GM12878 (cell line): ENCODE results near the gene WWC2. TPM values are rescaled to one million over a fixed set of nuclear protein-coding genes. Genes with fewer than 3 reads are reported as not detected.
A peak's percentile ranks its signal among the peaks of the same experiment; 100 is the strongest.

ENCODE experiments used
- ATAC-seq: fragments of 200-7000 bp; cut with Tn5 transposase; 3 replicates; pipeline ENCODE4 v1.9.1; 2020; ENCODE audit warnings: mild to moderate bottlenecking, moderate library complexity
- BruUV-seq: library from RNA; stranded (reverse); fragments of 400-500 nt; replicated peaks from 2 replicates; lab custom pipeline; 2021; lab: Mats Ljungman, UMichigan
- CTCF ChIA-PET: fragments of 300-600 bp; sonication (Branson Sonifier 250); formaldehyde crosslinking; extraction: SDS; loops from one replicate; lab custom pipeline; 2021; ENCODE audit warnings: inconsistent platforms; lab: Yijun Ruan, JAX
- POLR2A ChIA-PET: fragments of 350-600 bp; formaldehyde crosslinking; extraction: SDS; loops from one replicate; lab custom pipeline; 2021; ENCODE audit warnings: inconsistent platforms; lab: Charles Lee
- RAD21 ChIA-PET: fragments of 300-600 bp; sonication (Branson Sonifier 250); formaldehyde crosslinking; loops from one replicate; lab custom pipeline; 2023; ENCODE audit warnings: antibody characterized with exemption; ENCODE audit not compliant: unreplicated experiment; lab: Charles Lee
- SMC1A ChIA-PET: fragments of 300-600 bp; sonication (Branson Sonifier 250); formaldehyde crosslinking; loops from one replicate; lab custom pipeline; 2023; ENCODE audit not compliant: unreplicated experiment, uncharacterized antibody; lab: Charles Lee
- DNase-seq: peaks from one replicate; pipeline ENCODE4 v3.0.0-alpha.2; 2011; ENCODE audit warnings: low read depth, low spot score
- FAIRE-seq: peaks from 3 replicates; lab custom pipeline; 2011; peaks lifted over from hg19 to GRCh38; lab: Jason Lieb, UNC
- H2AFZ ChIP-seq: 2 replicates; pipeline ENCODE4 v1.6.0; 2011; ENCODE audit warnings: low read depth, low read length, control low read depth; ENCODE audit not compliant: control insufficient read depth
- H3K27ac ChIP-seq: 2 replicates; pipeline ENCODE4 v1.5.1; 2011; ENCODE audit warnings: control low read depth; ENCODE audit not compliant: control insufficient read depth, insufficient read depth
- H3K27me3 ChIP-seq, 2 experiments: replicated peaks in 1 of 2; 2 replicates each; pipeline versions ENCODE4 v1.6.0 to v1.6.1; 2011; ENCODE audit warnings: low read length in 1 of 2; ENCODE audit not compliant: control insufficient read depth in 2 of 2, insufficient read depth in 2 of 2
- H3K36me3 ChIP-seq, 2 experiments: 2 replicates each; pipeline ENCODE4 v1.5.1; 2011; ENCODE audit warnings: low read length in 1 of 2; ENCODE audit not compliant: control insufficient read depth in 2 of 2, insufficient read depth in 2 of 2
- H3K4me1 ChIP-seq: 2 replicates; pipeline ENCODE4 v1.6.1; 2011; ENCODE audit warnings: mild to moderate bottlenecking, low read length, moderate library complexity, mixed read lengths; ENCODE audit not compliant: control insufficient read depth, insufficient read depth
- H3K4me2 ChIP-seq: 2 replicates; pipeline ENCODE4 v1.6.0; 2011; ENCODE audit warnings: control low read depth; ENCODE audit not compliant: control insufficient read depth, insufficient read depth
- H3K4me3 ChIP-seq: fragments of 200-600 bp; sonication (generic); 2 replicates; pipeline ENCODE4 v1.5.1; 2016
- H3K79me2 ChIP-seq: 2 replicates; pipeline ENCODE4 v1.6.0; 2011; ENCODE audit warnings: low read length; ENCODE audit not compliant: control insufficient read depth, insufficient read depth
- H3K9ac ChIP-seq: 2 replicates; pipeline ENCODE4 v1.8.0; 2011; ENCODE audit warnings: low read length, control low read depth, mixed read lengths; ENCODE audit not compliant: control insufficient read depth, insufficient read depth
- H3K9me3 ChIP-seq: replicated peaks from 3 replicates; pipeline ENCODE4 v1.5.1; 2011; ENCODE audit warnings: mild to moderate bottlenecking, low read length; ENCODE audit not compliant: control insufficient read depth, insufficient read depth
- H4K20me1 ChIP-seq: 2 replicates; pipeline ENCODE4 v1.6.0; 2011; ENCODE audit not compliant: control insufficient read depth, insufficient read depth
- BHLHE40 ChIP-seq, 2 experiments: fragments of 450-650 bp in 1 of 2; IDR thresholded peaks; 2 replicates each; pipeline ENCODE4 v1.6.1; 2011 to 2017; ENCODE audit warnings: low read depth in 2 of 2, borderline replicate concordance in 1 of 2, improper control_type of control experiment in 1 of 2, low read length in 1 of 2, mild to moderate bottlenecking in 1 of 2
- CUX1 ChIP-seq: IDR thresholded peaks from 2 replicates; pipeline ENCODE4 v1.6.1; 2012; ENCODE audit warnings: improper control_type of control experiment, low read depth, low read length; ENCODE audit not compliant: insufficient replicate concordance
- NFYB ChIP-seq: IDR thresholded peaks from 2 replicates; pipeline ENCODE4 v1.6.1; 2011; ENCODE audit warnings: low read depth, mild to moderate bottlenecking, low read length, improper control_type of control experiment, moderate library complexity; ENCODE audit not compliant: insufficient read depth
- NR2F1 ChIP-seq: fragments of 450-650 bp; conservative IDR thresholded peaks from 2 replicates; pipeline ENCODE4 v1.6.1; 2017; ENCODE audit warnings: mild to moderate bottlenecking
- RELA ChIP-seq: fragments of 450-650 bp; IDR thresholded peaks from 2 replicates; pipeline ENCODE4 v1.8.0; 2014; ENCODE audit warnings: borderline replicate concordance; ENCODE audit not compliant: partially characterized antibody
- SRF ChIP-seq, 2 experiments: IDR thresholded peaks; 2 replicates each; pipeline ENCODE4 v1.6.1; 2011; ENCODE audit warnings: low read depth in 2 of 2, low read length in 2 of 2, mild to moderate bottlenecking in 1 of 2, moderate library complexity in 1 of 2
- TBL1XR1 ChIP-seq: IDR thresholded peaks from 2 replicates; pipeline ENCODE4 v1.6.1; 2012; ENCODE audit warnings: low read depth, low read length, improper control_type of control experiment
- ZZZ3 ChIP-seq: IDR thresholded peaks from 2 replicates; pipeline ENCODE4 v1.6.1; 2011; ENCODE audit warnings: low read depth; ENCODE audit not compliant: control insufficient read depth, insufficient read length
- WGBS: methylation state at CpG from one replicate; pipeline ENCODE4 v1.1.6; 2016; ENCODE audit warnings: low lambda C conversion rate; ENCODE audit not compliant: insufficient replicate concordance, insufficient coverage; ENCODE audit errors: missing lambda C conversion rate; 5-methylcytosine and 5-hydroxymethylcytosine counted together
- in situ Hi-C: fragments of 300-500 bp; cut with MboI; formaldehyde crosslinking; loops from 9 replicates; pipeline ENCODE4 v1.14.3; 2018; ENCODE audit warnings: mixed read lengths
- intact Hi-C: fragments of 100-400 bp; cut with micrococcal nuclease; formaldehyde crosslinking; loops from one replicate; pipeline ENCODE4 v1.14.2; 2022; ENCODE audit not compliant: unreplicated experiment
- polyA plus RNA-seq, 11 experiments: library from polyadenylated mRNA; depleted of rRNA in 4 of 11; unstranded in 6 of 11; stranded (reverse) in 5 of 11; fragments of >200 nt; fragmentation: Nextera tagmentation in 4 of 11; fragmentation: Illumina TruSeq in 1 of 11; extraction: Ambion mirVana in 4 of 11; extraction: Trizol in 1 of 11; gene quantifications; 1 replicate in 1 of 11; 2 replicates in 10 of 11; pipeline versions ENCODE4 v1.2.1 to v1.2.3, GENCODE V29; 2011 to 2016; ENCODE audit warnings: inconsistent platforms in 2 of 11, missing spikeins in 2 of 11, low read depth in 1 of 11
- total RNA-seq, 4 experiments: library from RNA; depleted of rRNA in 3 of 4; stranded (reverse); fragments of >200 nt in 3 of 4; fragmentation: Illumina TruSeq in 1 of 4; extraction: Trizol in 1 of 4; gene quantifications; 2 replicates each; pipeline versions ENCODE4 v1.2.1 to v1.2.3, GENCODE V29; 2013 to 2021
- TF ChIP-seq, protein P1 (sequence below): IDR thresholded peaks from 2 replicates; pipeline ENCODE4 v1.6.1; 2011; ENCODE audit warnings: low read depth, mild to moderate bottlenecking, low read length, moderate library complexity, borderline replicate concordance; ENCODE audit errors: extremely low read depth

Gene WWC2
- total and polyA plus RNA-seq, 10 of the 15 experiments (the other 5 are each of a cell fraction or from before 2014, with no cell fraction given), result 0.02 to 0.72 (median 0.06) TPM; not detected in 3

DNA sequence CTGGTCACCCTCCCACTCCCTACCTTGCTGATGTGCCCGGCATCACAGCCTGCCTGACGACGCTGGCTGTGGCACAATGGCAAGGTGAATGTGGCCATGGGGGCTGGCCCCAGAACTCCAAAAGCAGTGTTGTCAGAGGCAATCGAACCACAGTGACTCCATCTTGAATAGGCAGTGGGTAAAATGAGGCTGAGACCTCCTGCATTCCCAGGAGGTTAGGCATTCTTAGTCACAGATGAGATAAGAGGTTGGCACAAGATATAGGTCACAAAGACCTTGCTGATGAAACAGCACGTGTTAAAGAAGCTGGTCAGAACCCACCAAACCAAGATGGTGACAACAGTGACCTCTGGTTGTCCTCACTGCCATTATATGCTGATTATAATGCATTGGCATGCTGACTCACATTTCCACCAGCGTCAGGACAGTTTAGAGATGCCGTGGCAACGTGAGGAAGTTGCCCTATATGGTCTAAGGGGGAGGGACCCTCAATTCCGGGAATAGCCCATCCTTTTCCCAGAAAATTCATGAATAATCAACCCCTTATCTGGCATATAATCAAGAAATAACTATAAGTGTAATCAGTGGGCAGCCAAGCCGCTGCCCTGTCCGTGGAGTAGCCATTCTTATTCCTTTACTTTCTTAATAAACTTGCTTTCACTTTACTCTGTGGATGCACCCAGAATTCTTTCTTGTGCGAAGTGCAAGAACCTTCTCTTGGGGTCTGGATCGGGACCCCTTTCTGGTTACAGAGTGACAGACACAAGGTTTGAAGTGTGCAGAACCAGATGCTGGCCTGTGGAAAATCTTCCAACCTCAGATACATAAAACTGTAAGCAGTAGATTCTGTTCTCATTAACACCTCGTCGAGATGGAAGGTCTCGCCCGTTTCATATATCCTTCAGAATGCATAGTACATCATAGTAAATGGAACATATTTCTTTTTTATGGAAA, 249.9 kb downstream of the WWC2 start:
- no peak for DNase-seq
- CTCF ChIA-PET, result no interaction called here
- Histone ChIP-seq H3K27me3 (no peaks in the 10 kb centered on the region; a peak in 1 of 4 replicates), H3K79me2 (no peaks in the 10 kb centered on the region)
- TF ChIP-seq NR2F1 (no peak), SRF (IDR thresholded peaks at IDR 0.05; ENCODE audit: low read depth in 2 of 2, low read length in 2 of 2) (peak in 1 of 2 experiments; percentile 56; a peak in 1 of 4 replicates), BHLHE40 (IDR thresholded peaks at IDR 0.05; ENCODE audit: borderline replicate concordance in 1 of 2, low read depth in 2 of 2, low read length in 1 of 2) (0 out of 4 replicates have a peak, but pooled peaks of 1 of the 2 experiments have one; percentile 25)
- TF ChIP-seq, all 136 proteins: peak for 2
- ChIA-PET SMC1A (no interaction called here), RAD21 (no interaction called here), POLR2A (no interaction called here)
- no peak for FAIRE-seq
- Histone ChIP-seq H3K4me2 (no peak overlapping the region), H3K4me1 (no peaks in the 10 kb centered on the region), H2AFZ (no peak overlapping the region), H3K36me3 (no peaks in the 10 kb centered on the region), H3K4me3 (no peak overlapping the region), H3K9ac (no peak overlapping the region), H3K27ac (no peak overlapping the region), H4K20me1 (no peaks in the 10 kb centered on the region), H3K9me3 (no peaks in the 10 kb centered on the region)
- BruUV-seq, result no TSS peak
- WGBS, result 42% methylated on average over 17 of the region's 17 CpGs
- intact Hi-C loops (no loop called here), in situ Hi-C loops (no loop called here)
- peak; percentile 49; the same call in 2 of the 3 replicates for ATAC-seq

- H3K4me1 ChIP-seq, result no peaks in the 10 kb centered on the region
- RAD21 ChIA-PET, result no interaction called here
- SMC1A ChIA-PET, result no interaction called here
- H2AFZ ChIP-seq, result no peak overlapping the region
- H3K9ac ChIP-seq, result no peak overlapping the region
- no peaks in the 10 kb centered on the region for H3K9me3 ChIP-seq
- H3K27ac ChIP-seq, result no peak overlapping the region
- FAIRE-seq (no peak), DNase-seq (no peak), ATAC-seq (no peak)
- no peaks in the 10 kb centered on the region for H3K79me2 ChIP-seq
- no peak overlapping the region for H3K4me2 ChIP-seq
- CTCF ChIA-PET, result no interaction called here
- in situ Hi-C loops (no loop called here), intact Hi-C loops (no loop called here)
- H4K20me1 ChIP-seq, result no peaks in the 10 kb centered on the region
- 68% methylated on average over 9 of the region's 9 CpGs for WGBS
- POLR2A ChIA-PET, result no interaction called here
- H3K36me3 ChIP-seq, result no peaks in the 10 kb centered on the region
- H3K27me3 ChIP-seq, result no peaks in the 10 kb centered on the region; a peak in 1 of 4 replicates
- no TSS peak for BruUV-seq
- H3K4me3 ChIP-seq, result no peak overlapping the region
- TF ChIP-seq ZZZ3, result no peak
- TF ChIP-seq, protein P1, sequence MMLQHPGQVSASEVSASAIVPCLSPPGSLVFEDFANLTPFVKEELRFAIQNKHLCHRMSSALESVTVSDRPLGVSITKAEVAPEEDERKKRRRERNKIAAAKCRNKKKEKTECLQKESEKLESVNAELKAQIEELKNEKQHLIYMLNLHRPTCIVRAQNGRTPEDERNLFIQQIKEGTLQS, result no peak
- TF ChIP-seq CUX1, result no peak
- no peak for TF ChIP-seq TBL1XR1
- TF ChIP-seq NFYB, result no peak
- TF ChIP-seq RELA, result no peak
Observed at GRCh38 chr4:183349673-183350072, 250.6 kb downstream of the WWC2 start.
